NCI-H82 treated with DMSO at 0.1 percent for 48 hours (cell line): Measurements from ENCODE around the gene CEP120.
"Not testable (repeated sequence)": the region's sequence is repeated elsewhere in the genome, so short reads cannot be mapped to it uniquely, and the experiment has no call there.

Experiments used
- DNase-seq: peaks from one replicate; lab custom pipeline; 2025; ENCODE audit not compliant: unreplicated experiment; lab: John Stamatoyannopoulos, UW

Gene CEP120

DNA sequence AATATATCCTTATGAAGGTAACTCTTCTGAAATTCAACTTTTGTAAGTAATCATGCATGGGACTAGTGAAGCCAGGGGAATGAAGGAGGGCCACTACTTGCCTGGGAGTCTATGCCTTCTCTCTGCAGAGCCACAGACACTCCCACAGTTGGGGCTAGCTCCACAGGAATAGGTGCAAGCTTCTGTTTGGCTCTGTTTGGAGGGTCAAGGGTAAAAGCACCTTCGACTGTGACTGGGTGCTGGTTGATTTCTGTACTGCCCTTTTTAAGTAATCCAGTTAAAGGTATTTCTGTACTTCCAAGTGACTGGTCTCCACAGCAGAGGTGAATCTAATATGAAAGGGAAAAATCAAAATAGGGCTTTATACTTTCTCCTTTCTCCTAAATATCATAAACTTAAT lies 32.2 kb downstream of the CEP120 start:
- DNase-seq: no peak

DNA sequence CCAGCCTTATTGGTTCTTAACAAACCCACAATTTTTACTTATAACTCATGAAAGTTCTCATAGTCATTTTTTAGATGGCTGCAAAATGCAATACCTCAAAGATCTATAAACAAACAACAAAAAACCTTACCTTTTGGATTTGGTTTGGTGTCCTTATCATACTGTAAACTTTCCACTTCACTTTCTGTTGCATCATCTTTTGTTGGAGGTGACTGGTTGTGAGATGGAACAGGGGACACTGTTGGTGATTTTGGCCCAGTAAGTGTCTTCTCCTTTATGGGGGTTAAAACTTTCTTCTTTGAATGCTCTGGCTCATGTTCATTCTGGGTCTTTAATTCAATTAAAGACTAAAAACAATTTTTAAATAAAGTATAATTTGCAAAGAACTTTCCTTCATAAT lies 33.4 kb downstream of the CEP120 start:
- no peak for DNase-seq

DNA sequence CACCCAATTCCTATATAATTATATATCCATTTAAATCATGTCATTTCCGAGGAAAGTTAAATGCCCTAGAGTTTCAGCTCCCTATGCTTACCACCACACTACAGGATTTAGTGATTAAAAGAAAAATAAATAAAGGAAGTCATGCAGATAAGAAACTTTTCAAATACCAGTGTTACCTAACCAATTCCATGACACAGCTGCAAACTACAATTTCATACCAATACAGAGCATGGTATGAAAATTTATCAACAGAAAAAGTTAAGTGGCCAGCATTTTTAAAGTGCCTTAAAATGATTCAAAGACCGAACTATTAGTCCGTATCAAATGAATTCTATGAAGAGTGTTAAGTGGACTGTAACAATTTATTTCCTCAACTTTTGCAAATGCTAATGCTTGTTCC lies 35.9 kb downstream of the CEP120 start:
- no peak for DNase-seq

DNA sequence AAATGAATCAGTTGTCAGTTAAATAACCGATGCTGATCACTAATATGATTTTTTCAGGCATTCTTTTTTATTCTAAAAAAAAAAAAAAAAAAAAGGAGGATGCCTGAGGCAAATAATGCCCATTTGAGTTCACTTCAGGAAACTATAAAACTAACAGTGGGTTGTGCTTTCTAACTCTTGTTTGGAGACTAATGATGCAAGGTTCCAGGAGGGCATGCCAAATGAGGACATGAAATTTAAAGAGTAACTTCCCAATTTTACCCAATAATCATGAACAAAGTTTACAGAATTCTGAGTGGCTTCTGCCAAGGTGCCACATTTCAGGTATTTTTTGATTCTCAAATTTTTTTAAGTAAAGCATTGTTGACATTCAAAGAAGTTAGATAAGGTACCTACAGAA lies 41.0 kb downstream of the CEP120 start:
- no peak for DNase-seq

DNA sequence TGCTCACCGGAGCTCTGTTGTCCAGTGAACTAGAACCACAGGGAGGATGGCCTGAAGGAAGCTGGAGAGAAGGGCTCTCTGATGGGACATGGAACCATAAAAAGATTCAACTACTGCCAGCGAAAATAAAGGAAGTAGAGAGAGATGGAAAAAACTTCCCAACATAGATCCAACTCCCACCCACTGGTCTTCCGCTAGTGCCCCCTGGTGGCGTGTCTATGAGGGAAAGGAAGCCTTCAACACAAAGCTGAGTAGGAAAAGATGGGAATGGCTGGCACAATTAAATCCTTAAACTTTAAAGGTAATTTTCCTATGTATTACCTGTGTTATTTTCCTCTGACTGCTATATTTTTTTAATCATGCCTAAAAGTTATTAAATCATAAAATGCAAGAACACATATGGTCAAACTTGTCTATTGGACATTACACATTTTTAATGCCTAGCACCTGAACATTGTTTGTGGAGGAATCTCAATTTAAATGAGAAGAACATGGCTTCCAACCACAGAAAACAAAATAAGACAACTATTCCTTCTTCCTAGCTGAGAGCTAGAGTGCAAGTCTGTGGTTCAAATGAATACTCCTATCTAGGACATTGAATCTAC lies 51.5 kb downstream of the CEP120 start:
- DNase-seq: no peak

DNA sequence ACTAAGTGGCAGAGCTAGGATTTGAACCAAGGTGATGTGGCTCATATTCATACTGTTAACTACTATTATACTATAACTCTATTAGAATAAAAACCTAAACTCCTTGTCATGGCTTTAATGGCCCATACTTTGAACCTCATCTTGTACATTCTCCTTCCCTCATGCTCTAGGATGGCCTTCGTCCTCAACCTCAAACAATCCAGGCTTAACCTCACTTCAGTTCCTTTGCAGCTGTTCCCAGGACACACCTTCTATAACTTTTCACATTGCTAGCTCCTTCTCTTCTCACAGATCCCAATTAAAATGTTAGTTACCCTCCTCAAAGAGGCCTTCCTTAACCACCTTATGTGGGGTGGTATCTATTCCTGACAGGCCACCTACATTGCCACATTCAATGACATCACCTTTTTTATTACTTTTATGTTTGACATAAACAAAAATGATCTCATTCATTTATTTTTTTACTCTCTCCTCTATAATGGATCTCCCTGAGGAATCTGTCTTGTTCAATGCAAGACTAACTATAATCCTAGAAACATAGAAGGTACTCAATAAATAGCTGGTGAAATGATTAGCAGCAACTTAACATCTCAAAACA lies 53.7 kb downstream of the CEP120 start:
- DNase-seq: no peak

DNA sequence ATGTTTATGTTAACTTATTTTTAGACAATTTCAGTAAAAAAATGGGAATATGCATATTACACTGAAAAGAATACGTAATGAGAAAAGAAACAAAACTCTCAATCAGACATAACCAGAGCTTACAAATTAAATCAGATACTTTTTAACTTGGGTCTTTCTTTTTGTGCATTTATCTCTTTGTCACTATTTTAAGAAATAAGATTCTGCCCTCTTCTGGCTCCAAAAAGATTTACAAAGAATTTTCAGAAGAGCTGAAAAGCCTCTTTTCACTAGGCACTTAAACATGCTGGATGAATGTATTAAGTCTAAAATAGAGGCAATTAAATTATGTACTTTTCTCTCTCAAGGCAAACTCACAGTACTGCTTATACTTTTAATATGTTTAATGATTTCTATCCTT lies 55.5 kb downstream of the CEP120 start:
- DNase-seq: no peak

DNA sequence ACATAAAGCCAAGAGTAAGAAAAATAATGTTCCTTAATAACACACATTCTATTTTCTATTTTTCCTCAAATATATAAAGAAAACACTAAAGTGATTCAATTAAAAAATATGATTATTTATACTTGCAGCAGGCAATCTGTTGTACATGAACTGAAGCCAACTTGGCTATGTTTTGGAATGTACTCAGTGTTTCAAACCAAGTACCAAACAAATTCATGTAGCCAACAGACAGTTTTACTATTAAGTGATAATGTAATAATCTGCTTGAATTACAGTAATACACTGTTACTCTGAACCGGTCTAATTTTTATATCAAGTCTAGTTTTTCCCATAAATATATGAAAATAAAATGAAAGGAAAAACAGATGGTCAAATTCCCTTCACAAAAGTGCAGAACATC lies 58.0 kb downstream of the CEP120 start:
- DNase-seq: no peak

DNA sequence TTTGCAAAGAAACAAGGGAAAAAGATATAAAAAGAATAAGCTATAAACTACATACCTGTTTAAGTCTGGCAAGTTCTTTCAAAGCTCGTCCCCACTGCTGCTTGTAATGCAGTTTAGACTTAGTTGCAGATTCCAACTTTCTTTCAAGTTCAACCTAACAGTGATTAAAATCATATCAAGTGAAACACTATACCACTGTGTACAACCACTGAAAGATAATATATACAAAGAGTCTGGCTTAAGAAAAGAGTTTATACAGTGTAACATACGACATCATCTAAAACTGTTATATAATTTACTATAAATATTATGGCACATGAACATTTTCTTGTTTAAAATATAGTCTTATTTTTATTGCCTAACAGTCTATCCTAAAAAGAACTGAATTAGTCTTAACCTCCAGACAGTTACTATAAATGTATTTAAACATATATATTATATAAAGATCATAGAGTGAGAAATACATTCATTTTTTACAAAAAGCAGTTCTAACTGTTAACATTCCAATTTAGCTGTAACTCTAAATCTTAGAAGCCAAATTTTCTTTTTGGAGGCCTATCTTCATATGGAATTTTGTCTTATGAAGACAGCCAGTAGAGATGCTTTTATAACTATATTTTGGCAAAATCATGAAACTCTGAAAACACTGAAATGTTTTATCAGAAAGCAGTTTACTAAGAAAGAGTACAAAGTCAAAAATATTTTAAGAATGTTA lies 58.6 kb downstream of the CEP120 start:
- DNase-seq: no peak

DNA sequence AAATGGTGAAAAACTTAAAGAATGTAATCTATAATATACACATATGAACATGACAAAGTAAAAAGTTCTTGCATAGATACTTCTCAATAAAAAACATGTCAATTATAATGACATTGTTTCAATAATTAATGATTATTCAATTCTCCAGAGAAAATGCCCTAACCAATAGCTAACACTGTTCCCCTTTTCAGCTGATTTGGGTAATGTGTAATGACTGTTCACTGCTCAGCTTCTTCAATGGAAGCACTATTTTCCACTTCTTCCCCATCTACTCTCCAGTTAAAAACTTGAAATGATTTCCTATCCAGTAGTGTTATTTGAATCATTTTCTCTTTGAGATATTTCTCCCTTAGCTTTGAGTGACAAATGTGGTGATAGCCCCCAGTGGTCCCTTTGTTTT lies 62.3 kb downstream of the CEP120 start:
- no peak for DNase-seq

DNA sequence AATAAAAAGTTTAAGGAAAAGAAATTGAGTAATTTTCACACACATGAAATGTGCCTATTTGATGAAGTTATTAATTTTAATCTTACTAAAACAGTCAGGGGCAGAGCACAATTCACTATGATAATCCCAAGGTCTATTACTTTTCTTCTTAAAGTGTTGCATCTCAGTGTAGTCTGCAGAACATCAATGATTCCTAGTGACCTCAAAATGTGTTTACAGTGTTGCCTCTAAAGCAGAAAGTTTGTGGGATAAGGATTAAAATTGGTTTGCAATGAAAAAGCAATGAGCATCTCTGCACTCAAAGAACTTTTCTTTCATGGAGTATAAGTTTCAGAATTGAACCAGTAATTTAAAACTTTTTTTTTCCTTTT lies 63.0 kb downstream of the CEP120 start:
- DNase-seq: no peak

DNA sequence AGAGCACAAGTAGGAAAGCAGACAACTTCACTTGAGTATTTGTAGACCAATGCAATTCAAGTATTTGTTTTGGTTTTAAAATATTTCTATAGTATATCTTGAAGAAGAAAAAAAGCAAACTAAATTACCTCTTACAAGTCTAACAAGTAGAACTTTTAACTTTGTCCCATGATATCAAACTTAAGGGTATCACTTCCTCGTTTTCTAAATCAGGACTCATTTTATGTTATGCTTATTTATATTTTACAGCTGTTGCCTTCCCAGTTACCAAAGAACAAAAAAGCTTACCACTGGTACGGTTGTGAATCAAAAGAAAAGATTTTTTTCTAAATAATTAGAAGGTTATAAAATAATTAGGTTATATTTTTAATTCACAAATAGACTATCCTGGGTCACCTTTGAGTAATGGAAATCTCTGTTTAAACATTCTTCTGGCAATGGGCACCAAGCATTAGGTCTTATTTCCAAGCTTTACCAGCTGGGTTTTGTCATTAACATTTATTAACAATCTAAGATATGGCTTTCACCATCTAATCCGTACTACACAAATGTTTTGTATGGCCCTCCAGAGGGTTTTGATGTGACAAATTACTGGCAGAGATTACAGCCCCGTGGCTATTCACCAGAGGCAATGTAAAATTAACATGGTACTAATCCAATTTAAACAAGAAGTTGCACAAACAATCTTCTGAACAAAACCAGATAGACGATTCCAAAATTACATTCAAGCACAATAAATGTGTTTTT lies 63.6 kb downstream of the CEP120 start:
- peak; percentile 15 for DNase-seq

DNA sequence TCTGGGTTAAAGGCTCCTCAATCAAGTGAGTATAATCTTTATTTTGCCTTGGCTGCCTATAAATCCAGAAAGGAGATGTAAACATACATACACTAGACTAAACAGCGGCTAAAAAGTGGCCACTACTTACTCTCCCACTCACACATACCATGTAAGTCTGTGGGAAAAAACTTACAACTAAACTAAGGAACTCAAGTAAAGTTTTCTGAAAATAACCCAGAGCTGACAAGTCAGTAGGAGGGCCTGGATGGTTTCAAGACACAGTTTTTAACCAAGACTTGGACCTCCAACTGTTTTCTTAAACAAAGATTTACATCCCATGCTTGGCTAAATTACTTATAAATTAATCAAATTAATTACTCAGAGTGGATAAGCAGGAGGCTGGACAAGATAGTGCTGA lies 64.5 kb downstream of the CEP120 start:
- no peak for DNase-seq

DNA sequence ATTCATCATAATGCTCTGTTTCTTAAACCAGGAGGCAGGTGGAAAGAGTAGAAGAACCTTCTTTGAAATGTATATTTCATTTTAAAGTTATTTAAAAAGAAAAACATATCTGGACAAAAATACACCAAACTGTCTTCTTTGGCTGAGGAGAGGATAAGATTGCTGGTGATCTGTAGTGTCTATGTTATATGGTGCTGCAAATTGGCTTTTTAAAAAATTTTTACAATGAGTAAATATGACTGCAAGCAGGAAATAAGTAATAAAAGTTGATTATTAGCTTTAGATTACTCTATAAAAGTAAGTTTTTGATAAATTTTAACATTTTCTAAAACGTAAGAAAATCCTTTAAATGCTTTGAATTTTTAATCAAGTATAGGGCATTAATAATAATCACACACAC lies 64.9 kb downstream of the CEP120 start:
- no peak for DNase-seq

DNA sequence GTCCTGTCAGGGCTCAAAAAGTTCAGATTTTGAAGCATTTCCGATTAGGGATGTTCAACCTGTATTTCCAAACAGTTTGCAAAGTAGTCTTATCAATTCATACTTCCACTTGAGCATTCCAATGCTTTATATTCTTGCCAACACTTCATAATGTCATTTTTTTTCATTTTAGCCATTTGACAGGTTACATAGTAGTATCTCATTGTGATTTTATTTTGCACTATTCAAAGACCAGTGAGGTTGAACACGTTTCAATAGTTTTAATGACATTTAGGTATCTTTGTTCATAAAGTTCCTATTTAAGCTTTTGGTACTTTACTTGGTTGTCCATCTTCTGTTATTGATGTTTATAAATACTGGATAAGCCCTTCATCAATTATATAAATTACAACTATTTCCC lies 71.4 kb downstream of the CEP120 start:
- DNase-seq: no peak

DNA sequence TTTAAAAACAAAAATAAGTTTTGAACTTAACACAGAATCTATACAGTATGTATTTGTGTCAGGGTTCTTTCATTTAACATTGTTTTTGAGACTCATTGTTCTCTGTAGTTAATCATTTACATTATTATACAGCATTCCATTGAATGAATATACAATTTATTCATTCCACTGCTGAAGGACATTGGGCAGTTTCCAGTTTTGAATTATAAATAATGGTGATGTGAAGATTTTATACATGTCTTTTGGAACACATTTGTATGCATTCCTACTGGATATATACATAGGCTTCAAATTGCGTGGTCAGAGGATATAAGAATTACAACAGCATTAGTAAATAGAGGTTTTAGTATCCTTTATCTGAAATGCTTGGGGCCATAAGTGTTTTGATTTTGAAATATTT lies 72.0 kb downstream of the CEP120 start:
- no peak for DNase-seq

DNA sequence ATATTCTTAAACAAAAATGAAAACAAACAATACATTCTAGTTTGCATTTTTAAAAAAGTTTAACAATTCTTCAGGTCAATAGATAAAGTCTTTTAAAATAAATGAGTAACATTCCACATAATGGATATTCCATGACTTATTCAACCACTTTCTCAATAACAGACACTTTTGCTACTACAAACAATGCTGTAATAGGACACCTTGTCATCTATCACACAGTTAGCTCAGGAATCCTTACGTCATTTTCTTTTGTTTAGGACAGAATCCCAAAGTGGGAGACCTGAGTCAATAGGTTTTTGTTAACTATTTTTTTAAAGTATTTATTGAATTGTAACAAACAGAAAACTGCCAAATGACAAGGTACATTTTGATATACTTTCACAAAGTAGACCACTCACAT lies 72.5 kb downstream of the CEP120 start:
- DNase-seq: no peak

DNA sequence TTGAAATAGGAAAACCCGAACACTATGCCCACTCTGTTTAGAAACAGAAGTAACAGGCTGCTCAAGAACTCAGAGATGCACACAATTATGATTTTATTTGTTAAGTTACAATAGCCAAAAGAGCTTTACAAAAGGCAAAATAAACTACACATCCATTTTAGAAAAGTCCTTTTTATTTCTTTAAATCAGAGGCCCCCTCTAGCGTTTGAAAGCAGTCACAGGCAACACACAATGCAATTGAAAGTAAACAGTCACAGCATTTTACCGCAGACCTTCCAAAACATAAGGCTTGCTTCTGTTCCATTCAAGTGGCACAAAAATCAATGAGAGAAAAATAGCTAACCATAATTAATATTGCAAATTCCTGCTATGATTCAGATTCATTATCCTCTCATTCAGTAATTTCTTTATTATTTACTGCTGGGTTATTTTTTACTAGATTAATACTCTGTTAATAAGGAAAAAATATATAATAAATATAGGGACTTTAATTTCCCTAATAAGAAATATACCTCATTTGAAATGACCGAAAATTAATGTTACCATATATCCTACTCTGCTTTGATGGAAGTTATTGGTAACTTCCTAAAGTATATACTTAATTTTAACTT lies 78.3 kb downstream of the CEP120 start:
- DNase-seq: no peak

DNA sequence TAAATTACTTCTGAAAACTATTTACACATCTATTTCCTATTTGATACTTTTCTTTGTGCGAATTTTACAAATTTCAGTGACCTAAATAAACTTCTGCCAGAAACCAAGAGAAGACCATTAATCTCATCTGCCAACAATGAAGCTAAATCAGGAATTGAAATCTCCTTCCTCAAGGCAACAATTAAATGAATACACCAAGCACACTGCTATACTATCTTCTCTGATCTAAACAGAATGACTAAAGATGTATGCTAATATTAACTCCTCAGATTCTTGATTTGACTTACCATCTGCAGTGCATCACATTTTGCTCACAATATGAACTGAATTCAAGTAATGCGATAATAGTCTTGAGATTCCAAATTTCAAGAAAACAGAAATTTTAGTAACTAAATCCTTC lies 82.3 kb downstream of the CEP120 start:
- no peak for DNase-seq

DNA sequence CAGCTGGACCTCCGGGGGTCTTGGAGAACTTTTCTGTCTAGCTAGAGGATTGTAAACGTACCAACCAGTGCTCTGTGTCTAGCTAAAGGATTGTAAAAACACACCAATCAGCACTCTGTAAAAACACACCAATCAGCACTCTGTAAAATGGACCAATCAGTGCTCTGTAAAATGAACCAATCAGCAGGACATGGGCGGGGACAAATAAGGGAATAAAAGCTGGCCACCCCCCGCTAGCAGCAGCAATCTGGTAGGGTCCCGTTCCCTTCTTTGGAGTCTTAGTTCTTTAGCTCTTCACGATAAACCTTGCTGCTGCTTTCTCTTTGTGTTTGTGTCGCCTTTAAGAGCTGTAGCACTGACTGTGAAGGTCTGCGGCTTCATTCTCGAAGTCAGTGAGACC lies 114.8 kb downstream of the CEP120 start:
- DNase-seq: not testable (repeated sequence)

DNA sequence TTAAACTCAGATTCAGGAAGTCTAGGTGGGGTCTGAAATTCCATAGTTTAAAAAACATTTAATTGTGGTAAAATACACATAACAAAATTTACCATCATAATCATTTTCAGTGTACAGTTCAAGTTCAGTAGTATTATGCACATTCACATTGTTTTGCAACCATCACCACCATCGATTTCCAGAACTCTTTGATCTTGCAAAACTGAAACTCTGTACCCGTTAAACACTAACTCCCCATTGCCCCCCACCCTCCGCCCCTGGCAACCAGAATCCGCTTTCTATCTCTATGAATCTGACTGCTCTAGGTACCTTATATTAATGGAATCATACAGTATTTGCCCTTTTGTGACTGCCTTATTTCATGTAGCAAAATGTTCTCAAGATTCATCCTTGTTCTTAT lies 117.5 kb downstream of the CEP120 start:
- DNase-seq: no peak
